Activated T-cell treated with anti-CD3 and anti-CD28 coated beads for 1 hour (primary cell): ENCODE measurements around the gene EFCAB6.
"Not testable (repeated sequence)": the region's sequence is repeated elsewhere in the genome, so short reads cannot be mapped to it uniquely, and the experiment has no call there.

Source experiments
- DNase-seq: peaks from one replicate; pipeline ENCODE4 v3.0.0-alpha.2; 2020; ENCODE audit warnings: low read depth

EFCAB6 gene

GRCh38 chr22:43714104-43714503, 98.0 kb downstream of the EFCAB6 start:
- no peak for DNase-seq

DNA sequence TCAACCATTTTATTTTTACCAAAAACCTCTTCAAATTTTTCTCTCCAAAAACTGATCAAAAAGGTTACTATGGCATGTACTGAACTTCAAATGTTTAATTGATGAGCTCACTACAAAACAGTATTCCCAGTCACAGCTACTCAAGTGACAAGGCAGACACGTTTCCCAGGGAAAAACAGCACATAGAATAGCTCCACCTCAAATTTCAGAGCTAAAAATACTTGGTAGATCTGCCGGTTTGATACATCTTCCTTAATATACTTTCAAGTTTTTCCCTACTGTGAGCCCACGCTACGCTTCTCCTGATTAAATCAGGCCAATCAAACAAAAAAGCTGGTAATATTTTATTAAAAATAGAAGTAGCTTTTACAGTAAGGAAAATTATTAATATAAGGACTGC, 100.4 kb downstream of the EFCAB6 start:
- no peak for DNase-seq

DNA sequence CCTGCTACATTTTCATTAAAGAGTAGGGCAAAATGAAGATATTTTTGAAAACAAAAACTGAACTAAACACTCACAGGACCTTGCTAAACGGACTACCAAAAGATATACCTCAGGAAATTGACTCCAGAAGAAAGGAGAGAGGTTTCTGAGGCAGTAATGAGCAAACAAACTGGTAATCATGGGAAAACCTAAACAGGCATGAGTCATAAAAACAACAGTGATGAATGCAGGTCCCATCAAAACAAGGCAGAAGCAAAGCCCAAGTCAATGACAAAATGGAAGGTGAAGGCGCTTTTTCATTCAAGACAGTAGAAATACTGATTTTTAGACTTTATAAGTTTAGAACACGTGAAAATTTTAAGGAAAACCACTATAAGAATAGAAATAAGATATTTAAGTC, 104.5 kb downstream of the EFCAB6 start:
- no peak for DNase-seq

- no peak for DNase-seq
Measured at GRCh38 chr22:43706571-43707328, 105.4 kb downstream of the EFCAB6 start.

GRCh38 chr22:43706151-43706550, 106.0 kb downstream of the EFCAB6 start:
- DNase-seq, result no peak

DNA sequence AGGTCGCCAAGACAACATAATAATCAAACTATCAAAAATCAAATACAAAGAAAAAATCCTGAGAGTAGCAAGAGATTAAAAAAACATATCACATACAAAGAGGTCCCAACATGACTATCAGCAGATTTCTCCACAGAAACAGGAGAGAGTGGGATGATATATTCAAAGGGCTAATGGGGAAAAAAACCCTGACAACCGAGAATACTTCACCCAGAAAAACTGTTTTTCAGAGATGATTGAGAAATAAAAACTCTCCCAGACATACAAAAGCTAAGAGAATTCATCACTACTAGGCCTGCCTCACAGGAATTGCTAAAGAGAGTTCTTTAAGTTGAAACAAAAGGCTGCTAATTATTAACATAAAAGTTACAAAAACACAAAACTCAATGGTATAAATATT, 108.1 kb downstream of the EFCAB6 start:
- DNase-seq, result no peak

DNA sequence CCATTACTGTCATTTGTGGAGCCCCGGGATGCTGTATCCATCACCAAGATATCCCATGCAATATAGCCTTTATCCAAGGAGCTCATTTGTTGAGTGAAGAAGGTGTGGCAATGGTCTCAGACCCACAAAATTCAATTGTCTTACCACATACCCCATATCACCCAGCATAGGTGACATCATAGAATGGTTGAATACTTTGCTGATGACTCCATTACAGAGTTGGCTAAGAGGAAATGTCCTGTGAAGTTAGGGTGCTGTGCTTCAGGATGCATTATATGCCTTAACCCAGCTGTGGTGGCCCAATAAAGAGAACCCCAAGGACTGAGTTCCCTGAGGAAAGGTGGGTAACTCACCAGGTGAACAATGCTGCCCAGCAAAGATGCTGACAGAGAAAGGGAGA, 113.7 kb downstream of the EFCAB6 start:
- no peak for DNase-seq

GRCh38 chr22:43697894-43698293, 114.2 kb downstream of the EFCAB6 start:
- no peak for DNase-seq

DNA sequence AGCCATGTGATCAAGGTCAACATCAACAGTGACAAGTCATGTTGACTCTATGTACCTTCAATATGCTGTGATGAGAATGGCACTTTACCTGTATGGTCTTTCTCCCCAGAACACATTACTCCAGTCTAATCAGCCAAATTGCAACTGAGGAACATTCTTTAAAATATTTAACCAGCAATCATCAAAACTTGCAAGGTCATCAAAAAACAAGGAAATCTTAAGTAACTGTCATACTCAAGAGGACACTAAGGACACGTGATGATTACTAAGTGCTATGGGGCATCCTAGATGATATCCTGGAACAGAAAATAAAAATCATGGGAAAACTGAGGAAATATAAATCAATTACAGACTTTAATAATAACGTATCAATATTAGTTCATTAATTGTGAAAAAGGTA, 118.9 kb downstream of the EFCAB6 start:
- DNase-seq, result no peak

GRCh38 chr22:43689356-43689755, 122.7 kb downstream of the EFCAB6 start:
- no peak for DNase-seq

DNA sequence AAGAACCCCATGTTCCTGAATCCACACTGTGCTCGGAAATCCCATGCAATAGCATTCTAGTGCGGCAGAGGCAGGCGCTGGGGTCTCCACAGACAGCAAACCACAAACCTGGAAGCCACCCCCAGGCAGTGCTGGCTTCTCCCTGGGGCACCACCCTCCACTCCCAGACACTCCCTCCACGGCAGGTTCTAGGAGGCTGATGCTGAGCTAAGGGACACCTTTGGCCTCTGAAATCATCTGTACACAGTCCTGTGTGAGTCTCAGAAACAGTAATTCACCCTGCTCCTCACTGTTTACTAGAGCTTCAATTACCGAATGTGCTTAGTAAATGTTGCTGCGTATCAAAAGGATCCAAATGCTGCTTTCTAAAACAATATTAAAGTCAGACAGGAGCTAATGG, 129.3 kb downstream of the EFCAB6 start:
- DNase-seq, result no peak

DNA sequence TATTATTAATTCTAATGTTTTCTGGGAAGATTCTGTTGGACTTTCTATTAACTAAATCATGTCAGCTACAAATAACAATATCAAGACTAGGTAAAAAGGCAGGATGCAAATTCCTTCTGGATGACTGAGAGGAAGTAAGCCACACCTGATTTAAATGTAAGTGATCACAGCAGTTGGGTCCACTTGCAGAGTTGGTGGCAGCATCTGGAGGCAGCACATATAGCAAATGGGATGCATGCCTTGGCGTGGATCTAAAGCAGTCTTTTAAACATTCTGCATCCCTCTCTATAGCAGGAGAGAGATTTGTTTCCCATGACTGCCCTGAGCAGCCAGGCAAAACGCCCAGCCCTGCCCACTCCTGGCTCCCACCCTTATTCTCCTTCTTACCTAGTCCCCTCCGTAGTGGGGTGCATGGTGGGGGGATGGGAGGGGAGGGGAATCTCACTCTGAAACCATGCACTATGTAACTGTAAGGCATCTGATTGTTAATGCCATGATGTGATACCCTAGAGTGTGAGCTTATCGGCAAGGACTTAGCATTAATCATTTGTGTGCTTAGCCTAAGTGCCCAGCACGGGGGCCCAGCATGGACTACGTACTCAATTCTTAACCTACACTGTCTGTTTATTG, 130.3 kb downstream of the EFCAB6 start:
- DNase-seq, result no peak

DNA sequence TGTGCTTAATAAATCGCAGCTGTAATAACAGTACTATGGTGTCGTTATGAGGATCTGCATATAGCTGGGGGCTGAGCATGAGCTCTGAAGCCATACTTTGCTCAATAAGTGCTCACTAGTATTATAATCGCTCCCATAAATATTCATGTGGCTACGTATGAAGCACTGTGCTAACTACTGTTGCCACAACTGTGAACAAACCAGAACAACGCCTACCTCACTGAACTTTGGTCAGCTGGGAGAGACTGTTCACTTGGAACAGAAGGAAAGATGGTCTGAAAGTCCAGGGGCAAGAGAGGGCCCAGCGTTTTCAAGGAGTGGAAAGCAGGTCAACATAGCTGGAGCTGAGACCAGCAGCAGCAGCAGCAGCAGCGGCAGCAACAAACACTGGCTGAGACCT, 141.6 kb downstream of the EFCAB6 start:
- no peak for DNase-seq

- no peak for DNase-seq
Measured at GRCh38 chr22:43669190-43669589, 142.9 kb downstream of the EFCAB6 start.

- no peak for DNase-seq
Measured at GRCh38 chr22:43667656-43668055, 144.4 kb downstream of the EFCAB6 start.

DNA sequence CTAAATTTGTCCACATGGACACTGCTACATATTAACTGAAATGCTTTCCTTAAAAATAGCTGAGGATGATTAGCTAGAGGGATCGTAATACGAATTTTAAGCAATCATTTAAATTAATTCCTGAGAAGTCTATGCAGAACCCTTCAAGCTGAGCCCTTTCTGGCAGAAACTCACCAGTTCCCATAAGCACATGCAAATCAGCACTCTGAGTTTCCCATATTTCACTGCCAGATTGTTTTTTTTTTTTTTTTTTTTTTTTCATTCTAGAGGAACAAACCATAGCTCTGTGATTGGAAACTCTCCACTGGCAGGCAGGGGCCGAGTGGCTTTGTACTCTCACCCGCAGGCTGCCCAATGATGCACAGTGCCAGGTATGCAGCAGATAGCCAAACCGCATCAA, 145.6 kb downstream of the EFCAB6 start:
- no peak for DNase-seq

GRCh38 chr22:43658823-43659222, 153.3 kb downstream of the EFCAB6 start:
- no peak for DNase-seq

DNA sequence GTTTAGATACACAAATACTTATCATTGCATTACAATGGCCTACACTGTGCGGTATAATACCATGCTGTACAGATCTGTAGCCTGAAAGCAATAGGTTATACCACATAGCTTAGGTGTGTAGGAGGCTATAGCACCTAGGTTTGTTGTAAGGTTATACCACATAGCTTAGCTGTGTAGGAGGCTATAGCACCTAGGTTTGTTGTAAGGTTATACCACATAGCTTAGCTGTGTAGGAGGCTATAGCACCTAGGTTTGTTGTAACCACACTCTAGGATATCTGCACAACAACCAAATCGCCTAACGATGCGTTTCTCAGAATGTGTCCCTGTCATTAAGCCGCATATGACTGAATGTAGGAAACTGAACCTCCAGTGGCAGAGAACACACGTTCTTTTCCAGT, 155.5 kb downstream of the EFCAB6 start:
- not testable (repeated sequence) for DNase-seq

DNA sequence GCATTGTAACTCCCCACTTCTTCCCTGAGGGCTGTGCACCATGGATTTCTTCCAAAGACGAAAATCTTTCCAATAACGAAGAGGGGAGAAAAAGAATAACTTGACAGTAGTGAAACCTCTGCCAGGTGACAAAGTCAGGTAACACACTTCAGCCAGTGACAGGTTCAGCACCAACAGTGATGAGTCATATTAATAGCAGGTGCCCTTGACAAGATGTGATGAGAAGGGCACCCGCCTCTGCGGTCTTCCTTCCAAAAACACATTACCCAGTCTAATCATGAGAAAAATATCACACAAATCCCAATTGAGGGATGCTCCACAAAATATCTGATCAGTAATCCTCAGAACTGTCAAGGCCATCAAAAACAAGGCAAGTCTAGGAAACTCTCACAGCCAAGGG, 157.8 kb downstream of the EFCAB6 start:
- DNase-seq, result no peak

DNA sequence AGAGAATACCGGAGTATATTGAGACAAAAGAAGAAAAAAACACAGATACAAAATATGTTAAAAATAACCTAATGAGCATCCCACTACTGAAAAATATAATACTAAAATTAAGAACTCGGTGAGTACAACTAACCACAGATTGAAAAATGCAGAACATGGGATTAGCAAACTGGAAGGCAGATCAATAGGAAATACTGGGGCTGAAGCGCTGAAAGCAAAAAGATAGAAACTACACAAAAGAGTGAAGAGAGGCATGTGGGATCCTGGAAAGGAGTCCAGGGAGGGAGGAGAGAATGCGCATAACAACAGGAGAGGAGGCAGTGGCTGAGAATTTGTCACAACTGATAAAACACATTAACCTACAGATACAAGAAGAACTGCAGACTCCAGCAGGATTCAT, 159.3 kb downstream of the EFCAB6 start:
- no peak for DNase-seq

GRCh38 chr22:43643387-43643786, 168.7 kb downstream of the EFCAB6 start:
- DNase-seq, result no peak

- DNase-seq, result no peak
Measured at GRCh38 chr22:43642319-43643206, 169.5 kb downstream of the EFCAB6 start.
